Ecto neural progenitor cell (in vitro differentiated cells): Measurements from ENCODE around the gene CPT2.

Experiments used
- DNase-seq: peaks from one replicate; pipeline ENCODE4 v3.0.0-alpha.2; 2018; ENCODE audit warnings: low spot score

CPT2 gene

DNA sequence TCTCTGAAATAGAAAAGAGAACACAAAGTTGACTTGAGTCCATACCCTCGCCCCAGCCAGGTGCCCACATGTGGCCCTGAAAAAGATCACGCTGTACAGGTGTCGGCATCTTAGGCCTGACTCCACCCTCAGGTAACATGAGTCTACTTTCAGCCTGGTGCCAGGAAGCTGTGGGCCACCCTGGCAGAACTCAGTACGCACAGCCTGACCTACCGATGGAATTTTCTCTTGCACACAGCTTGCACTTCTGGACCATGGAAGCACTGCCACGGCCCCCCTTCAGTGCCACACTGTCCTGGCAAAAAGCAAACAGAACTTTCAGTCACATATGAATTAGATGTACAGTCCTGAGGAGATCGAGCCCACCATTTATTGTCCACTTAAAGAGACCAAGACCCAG lies 21.6 kb downstream of the CPT2 start:
- DNase-seq, result no peak

DNA sequence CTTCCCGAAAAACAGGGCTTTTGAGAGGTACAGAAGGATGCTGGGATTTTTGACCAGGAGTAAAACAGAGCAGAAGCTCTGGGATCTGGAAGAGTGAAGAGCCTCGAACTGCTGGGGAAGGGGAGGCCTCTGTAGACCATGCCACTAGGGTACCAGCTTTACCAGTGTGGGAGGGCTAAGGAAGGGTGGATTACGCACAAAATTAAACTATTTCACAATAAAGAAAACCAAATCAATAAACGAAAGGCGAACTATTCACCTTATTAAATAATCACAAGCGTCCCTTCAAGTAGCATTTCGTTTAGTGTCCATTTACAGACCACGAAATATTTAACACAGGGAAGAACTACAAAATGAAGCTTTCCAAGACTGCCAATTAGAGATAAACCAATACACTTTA lies 23.1 kb downstream of the CPT2 start:
- DNase-seq, result no peak

DNA sequence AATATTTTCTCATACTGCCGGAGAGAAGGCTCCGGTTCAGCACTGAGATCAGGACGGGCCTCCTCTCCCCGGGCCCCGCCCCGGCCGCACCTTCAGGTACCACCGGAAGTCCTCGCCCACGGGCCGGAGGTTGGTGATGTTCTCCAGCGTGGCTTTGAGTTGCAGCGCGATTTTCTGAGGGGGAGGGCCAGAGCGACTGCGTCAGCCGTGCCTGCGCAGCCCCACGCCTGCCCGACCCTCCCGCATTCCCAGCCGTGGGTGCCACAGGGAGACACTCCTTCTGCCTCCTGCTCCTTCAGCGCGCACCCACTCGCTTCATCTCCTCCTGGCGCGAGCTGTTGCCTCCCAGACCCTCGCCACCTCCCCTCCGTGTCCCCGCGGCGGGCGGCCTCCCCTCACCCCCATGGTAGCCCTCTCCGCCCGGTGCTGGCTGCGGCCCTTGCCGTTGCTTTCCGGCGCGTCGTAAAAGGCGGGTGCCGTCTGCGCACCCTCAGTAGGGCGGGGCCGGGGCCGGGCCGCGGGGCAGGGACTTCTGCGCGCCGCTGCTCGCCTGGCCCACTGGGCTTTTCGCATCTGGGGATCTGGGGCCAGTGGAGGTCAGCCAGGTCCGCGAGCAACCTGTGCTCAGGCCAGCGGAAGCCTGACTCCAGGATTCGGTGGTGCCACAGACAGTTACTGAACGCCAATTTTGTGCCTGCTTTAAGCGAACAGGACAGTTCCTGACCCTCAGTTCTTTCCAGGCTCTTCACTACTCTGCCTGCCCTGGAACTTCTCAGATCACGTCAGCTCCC lies 23.7 kb downstream of the CPT2 start, which contains the start of gene CZIB:
Gene CZIB, minus strand, starts transcription at position 464 of the 791 bp plus-strand sequence. Its CDS starts 59 bp downstream, at position 405.
- DNase-seq, result peak; percentile 96

DNA sequence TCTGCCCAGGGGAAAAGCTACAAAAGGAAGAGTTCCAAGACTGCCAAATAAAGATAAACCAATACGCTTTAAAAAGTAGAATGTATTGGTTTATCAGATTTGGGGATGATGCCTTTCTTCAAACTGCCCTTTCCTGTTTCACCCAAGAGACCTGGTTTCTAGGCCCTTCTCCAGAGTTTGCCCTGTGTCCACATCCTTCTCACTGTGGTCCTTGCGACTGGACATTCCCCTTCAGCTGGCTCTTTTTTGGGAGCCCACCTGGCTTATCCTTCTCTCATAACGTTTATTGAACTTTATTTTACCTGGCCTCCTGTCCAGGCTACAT lies 24.3 kb downstream of the CPT2 start:
- DNase-seq, result no peak

DNA sequence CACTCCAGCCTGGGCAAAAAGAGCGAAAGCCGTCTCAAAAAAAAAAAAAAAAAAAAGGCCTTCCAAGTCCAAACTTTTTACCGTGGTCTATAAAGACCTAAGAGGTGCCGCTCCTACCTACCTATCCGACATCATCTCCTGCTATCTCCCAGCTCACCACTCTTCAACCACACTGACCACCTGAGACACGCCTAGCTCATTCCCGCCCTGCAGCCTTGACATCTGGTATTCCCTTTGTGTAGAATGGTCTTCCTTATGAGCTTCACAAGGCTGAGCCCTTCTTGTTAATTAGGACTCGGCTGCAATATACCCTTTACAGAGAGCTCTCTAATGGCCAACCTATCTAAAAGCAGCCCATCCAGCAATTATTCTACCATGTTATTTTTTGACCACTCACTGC lies 41.0 kb downstream of the CPT2 start:
- no peak for DNase-seq

DNA sequence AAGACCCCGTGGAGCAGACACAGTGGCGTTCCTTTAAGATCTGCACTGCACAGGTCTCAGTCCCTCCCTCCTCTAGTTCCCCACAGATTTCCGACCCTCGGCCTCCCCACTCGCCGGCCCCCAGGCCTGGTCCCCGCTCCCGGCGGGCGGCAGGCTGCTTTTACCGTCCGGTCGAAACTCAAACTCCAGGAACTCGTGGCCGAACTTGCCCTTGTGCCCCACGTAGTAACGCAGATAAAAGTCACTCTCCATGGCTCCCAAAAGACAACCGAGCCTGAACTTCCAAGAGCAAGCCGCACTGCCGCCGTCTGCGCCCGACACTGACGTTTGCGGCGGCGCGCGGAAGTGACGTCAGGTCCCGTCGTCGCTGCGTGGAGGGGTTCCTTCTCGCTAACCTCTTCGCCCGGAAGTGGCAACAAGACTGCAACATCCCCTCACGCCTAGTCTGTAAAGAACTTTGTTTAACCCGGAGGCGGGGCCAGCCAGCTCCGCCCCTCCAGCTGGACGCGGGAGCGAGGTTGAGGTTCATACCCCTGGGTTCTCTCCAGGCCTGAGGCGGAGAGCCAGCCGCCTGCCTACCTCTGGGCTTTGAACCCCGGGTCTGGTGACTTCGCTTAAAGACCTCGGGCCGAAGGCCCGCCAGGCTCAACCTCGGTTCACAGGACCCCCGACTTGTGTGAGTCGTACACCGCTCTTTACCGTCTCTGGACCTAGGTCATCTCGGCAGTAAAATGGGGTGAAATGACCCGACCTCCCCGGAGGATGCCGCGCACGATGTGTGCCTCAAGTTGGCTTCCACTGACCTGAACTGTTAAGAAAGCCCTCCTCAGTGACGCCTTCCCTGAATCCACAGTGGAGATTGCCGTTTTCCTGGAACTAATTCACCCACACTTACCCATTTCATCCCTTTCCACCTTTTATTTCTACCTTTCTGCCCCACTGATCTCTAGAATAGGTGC lies 41.9 kb downstream of the CPT2 start, which contains the start of gene MAGOH:
Gene MAGOH, minus strand, starts transcription at position 322 of the 959 bp plus-strand sequence. Its CDS starts 70 bp downstream, at position 252.
- DNase-seq, result peak; percentile 97

DNA sequence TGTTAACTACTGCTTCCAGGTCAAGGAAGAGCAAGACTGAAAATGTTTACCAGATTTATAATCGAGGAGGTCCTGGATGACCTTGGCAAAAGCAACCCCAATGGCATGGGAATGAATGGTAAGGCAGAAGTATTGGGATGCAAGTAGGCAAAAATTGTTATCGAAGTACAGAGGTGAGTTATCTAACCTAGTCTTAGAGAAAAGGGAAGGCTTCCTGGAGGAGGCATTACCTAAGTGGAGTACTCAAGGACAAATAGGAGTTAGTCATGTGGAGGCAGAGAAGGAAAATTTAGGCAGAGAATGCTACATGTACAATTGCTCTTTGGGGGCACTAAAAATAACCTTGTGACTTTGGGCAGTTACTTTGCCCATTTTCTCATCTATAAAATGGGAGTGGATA lies 45.2 kb downstream of the CPT2 start:
- DNase-seq, result no peak

DNA sequence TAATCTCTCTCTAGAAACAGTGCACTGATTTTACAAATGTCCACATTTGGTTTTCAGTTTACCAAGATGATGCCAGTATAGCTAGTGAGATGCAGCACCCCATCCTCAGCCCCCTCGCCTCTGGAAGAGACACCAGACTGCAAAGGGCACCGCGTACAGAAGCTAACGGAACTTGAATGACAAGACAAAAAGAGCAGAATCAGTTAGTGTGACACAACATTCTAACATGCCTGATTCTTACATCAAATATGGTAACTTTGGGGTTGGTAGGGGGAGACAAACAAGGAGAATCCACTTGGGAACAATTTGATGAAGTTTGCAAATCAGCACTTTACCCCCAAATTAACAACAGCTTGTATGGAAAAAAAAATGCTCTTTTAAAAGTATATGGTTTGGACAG lies 45.8 kb downstream of the CPT2 start:
- DNase-seq, result no peak

DNA sequence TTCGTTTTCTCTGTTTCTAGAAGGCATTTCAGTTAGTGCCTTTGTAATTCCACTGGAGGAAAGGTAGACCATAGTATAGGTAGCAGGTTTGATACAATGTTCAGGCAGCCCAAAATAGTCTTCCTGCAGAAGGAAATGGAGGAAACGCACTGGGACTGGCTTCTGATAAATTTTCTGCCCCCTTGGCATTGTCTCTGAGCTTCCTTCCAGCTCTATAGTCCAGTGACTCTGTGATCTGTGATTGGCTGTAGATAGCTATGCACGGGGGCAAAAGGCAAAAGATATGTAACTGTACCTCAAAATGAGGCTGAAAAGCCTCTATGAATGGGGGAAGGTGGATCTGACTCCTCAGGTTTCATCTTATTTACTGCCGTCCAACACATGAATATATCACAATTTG lies 47.5 kb downstream of the CPT2 start:
- DNase-seq, result no peak

DNA sequence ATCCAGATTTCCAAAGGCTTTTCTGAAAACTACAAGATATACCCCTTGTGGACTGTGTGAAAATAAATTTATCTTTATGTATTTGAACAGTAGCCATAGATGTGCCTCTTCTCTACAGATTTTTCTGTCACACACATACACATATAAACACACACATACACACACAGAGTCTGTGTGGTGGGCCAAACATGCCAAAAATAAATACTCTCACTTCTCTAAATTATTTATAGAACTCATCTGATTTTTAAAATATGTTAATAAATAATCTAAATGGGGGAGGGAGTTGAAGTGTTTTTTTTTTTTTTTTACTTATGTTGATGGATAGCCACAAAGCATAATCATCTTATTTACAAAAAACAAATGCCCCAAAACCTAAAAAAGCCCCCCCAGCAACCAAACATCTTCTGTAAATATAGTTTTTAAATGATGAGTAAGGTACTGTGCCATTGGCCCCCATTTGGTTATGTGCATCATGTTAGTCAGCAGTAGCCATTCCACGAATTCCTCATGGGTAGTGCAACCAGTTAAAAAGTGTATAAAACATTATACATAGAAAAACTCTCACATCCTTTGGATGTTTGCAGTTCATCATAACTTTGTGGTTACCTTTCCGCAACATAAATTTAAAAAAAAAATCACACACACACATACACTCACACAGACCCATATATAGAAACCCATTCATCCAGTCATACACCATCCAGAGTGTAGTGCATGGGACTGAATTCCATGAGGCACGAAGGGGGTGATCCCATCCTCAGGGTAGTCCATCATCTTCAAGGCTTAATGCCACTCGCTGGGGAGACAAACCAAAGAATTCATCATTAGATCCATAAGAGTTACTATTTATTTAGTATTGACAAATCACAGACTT lies 49.9 kb downstream of the CPT2 start:
- DNase-seq, result no peak

DNA sequence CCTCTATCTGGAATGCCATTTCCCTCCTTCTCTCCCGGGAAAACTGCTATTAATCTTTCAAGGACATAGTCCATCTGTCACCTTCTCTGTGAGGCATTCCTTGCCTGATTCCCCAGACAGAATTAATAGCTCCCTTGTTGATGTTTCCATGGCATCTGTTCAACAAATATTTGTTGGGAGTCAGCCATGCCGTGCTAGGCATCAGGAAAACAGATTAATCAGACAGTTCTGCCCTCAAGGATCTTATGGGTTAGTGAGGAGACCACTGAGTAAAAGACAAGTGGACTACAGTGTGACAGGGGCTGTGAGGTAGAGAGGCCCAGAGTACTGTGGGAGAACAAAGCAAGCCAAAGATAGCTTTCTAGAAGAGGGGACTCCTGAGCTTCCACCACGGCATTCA lies 53.1 kb downstream of the CPT2 start:
- peak; percentile 12 for DNase-seq

DNA sequence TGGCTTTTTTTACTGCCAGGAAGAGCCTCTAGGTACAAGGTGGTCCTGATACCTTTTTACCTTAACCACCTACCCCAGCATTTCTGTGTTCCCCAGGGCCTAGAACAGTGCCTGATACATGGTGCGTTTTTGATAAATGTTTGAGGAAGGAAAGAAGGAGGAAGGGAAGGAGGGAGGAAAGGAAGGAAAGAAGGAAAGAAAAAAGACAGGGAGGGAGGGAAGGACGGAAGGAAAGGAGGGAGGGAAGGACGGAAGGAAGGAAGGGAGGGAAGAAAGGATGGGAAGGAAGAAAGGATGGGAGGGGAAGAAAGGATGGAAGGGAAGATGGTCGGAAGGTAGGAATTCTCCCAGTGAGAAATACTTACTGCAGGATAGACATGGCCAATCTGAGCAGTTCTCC lies 53.7 kb downstream of the CPT2 start:
- no peak for DNase-seq

DNA sequence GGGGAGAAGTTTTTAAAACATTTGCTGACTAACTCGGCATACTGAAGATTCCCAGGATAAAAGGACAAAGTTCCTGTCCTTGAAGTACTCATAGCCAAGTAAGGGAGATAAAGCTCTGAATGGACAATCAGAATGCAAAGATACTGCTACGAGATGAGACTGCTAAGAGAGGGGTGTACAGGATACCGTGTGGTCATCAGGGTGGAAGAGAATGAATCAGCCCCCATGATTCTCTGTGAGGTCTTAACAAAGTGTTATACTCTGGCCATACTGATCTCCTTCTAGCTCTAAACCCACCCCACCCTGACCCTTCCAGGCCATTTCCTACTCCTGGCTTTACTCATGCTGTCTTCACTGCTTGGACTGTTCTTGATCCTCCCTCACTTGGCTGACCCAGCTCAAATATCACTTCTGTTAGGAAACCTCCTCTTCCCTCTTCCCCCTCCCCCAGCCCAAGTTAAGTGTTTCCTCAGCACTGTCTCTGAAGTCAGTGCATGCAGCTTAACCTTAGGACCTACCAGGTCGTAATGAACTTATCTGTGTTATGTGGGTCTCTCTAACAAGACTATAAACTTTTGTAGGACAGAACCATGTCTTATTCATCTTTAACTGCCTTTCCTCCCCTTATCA lies 57.5 kb downstream of the CPT2 start:
- no peak for DNase-seq

DNA sequence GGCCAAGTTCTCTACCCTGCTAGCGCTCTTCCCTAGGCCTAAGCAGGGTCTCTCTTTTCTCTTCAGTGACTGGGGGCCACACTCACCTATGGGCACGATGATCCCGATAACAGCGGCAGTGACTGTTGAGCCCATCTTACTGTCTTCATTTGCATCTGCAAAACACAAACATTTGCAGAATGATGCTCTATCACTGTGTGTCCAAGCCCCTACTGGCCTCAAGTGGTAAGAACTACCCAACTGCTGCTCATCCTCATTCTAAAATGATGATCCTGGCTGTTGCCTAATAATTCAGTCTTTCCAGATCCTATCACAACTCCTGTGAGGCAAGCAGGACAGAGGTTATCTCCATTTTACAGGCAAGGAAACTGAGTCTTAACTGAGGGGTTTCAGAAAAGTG lies 58.4 kb downstream of the CPT2 start:
- DNase-seq, result no peak

DNA sequence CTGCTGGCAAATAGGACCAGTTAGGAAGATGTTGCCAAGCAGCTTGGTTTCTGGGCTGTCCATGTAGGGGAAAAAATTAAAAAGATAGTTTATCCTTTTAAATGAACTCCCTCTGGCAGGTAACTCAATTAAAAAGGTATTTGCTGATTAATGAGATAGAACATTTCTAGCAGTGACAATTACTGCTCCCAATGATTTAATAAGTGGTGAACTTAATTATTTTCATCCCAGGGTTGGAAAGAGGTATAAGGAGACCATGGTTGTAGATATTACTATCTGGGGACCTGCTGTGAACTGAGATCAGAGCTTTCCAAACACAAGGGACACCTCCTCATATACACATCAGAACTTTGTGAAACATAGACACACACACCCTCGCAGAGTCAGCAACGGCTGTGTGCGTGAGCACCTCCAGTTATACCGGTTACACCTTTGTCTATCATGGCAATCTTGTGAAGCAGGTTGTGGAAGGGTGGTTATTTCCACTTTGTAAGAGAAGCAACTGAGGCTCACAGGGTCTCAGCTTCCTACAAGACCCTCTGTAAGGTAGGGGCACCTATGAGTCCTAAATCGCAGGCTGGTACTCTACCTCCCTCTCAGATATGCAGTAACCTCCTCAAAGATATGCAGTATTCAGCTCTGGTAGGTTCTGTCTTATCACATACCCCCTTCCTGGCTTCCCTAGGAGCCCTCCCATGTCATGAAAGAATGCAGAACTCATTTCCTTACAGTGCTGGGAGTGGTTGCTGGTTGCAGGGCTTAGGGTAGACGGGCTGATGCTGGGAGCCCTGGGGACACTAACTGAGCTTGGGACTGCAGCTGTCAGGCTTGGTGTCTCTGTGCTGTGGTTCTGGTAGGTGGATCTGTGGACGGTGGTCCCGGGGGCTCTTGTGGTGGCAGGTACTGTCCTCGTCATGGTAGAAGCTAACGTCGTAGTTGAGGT lies 60.2 kb downstream of the CPT2 start:
- DNase-seq, result peak; percentile 24

DNA sequence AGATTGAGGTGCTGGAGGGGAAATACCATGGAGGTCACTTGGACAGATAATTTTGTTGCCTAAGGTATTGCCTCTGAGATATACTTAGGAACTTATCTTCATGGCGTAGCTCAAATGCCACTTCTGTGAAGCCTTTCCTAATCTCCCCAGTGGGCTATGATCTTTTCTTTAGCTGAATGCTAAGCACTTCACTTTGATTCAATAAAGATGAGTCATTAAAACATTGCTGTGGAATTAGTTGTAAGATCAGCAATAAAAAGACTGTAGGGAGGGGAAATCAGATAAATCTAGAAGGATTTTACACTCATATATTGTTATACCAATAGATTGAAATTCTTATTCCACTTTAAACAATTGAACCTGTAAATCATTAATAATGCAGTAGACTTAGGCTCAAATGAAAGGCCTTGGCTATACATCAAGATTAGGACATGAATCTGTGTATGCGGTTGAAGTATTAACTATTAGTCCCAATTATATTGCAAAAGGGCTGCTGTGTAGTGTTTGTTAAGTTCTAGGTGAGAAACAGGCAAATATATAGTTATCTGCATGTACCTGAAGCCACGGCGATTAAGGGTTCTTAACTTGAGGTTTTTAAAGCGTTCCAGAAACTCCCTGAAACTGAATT lies 60.9 kb downstream of the CPT2 start:
- DNase-seq, result no peak

DNA sequence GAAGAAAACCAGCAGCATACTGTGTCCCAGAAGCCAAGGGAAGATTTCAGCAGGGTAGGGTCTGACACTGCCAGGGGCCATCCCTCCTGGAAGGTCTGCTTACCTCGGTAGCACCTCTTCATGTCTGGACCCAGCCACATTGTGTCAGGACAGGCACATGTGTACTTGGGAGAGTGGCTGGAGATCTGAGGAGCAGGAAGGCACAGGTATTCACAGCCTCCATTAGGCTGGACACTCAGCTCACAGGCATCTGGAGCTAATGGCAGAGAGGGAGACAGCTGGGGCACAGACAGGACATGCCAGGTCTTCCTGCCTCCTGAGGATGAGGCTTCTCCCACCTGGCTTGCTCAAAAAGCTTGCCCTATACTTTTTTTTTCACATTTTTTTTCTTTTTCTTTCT lies 61.6 kb downstream of the CPT2 start:
- peak; percentile 16 for DNase-seq

DNA sequence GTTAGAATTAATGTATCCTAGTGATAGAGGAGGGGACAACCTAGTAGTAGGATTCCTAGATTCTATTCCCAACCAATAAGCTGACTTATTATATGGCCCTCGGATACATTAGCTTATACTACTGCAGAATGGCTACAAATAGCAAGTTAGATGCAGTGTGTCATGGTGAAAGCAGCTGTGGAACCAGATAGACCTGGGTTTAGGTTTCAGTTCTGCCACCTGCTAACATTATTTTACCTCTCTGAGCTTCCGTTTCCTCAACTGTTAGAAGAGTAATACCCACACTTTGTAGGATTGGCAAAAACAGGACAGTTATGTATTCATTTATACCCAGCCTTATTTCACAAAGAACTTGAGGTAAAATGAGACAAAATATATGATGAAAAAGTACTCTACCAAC lies 63.3 kb downstream of the CPT2 start:
- DNase-seq, result no peak

DNA sequence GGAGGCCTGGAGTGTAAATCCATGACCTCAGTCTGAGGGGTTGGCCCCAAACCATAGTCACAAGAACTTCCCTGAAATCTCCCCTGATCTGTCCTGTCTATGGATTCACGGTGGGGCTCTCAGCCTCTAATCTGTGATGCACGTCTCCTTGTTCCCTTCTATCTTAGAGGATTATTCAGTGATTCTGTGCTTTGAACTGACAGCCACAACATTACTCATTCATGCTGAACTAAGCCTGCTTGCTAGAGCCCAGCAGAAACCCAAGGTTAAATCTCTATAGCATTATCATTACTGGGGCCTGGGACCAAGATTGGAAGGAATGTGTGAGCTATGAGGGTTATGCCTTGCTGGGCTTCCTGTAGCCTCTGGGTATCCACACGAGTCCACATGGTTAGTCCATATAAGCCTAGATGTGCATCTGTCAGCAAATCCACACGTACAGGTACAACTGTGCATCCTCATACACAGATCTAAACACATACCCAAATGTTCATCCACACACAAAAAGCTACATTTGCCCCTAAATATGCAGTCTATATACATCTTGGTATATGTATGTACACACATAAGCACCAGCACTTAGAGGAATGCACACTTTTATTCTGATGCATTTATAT lies 64.1 kb downstream of the CPT2 start:
- no peak for DNase-seq

DNA sequence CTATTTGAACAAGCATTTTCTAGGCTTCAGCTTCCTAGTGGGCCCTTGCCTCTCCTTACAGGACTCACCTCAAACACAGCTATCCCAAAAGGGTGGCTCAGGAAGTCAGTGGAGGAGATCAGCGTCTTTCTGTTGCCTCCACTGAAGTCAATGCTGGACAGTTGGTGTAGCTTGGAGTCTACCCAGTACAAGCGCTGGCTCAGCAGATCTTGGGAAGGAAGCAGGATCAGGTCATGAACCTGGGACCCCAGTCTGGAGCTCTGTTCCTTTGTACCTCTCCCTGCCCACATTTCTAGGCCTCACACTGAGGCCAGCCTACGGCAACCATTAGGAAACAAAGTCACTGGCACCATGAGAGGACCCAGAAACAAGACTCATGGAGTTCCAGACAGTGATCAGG lies 65.4 kb downstream of the CPT2 start:
- no peak for DNase-seq
